ENCODE data around the gene KRTAP4-9.

DNA sequence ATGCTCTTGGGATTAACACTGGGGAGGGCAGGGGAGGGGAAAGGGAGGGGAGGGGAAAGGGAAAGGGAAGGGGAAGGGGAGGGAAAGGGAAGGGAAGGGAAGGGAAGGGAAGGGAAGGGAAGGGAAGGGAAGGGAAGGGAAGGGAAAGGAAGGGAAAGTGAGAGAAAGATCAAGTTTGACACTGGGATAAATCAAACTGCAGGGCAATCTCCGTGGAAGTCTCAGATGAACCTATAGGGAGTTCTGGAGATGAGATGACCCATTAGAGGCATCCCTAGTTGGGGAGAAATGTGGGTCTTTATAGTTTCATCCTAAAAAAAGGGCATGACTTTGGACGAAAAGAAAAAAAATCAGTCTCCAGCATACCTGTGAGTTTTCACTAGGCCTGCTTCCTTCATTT is 16.6 kb downstream of the KRTAP4-9 start:
- TF ChIP-seq, protein P1, sequence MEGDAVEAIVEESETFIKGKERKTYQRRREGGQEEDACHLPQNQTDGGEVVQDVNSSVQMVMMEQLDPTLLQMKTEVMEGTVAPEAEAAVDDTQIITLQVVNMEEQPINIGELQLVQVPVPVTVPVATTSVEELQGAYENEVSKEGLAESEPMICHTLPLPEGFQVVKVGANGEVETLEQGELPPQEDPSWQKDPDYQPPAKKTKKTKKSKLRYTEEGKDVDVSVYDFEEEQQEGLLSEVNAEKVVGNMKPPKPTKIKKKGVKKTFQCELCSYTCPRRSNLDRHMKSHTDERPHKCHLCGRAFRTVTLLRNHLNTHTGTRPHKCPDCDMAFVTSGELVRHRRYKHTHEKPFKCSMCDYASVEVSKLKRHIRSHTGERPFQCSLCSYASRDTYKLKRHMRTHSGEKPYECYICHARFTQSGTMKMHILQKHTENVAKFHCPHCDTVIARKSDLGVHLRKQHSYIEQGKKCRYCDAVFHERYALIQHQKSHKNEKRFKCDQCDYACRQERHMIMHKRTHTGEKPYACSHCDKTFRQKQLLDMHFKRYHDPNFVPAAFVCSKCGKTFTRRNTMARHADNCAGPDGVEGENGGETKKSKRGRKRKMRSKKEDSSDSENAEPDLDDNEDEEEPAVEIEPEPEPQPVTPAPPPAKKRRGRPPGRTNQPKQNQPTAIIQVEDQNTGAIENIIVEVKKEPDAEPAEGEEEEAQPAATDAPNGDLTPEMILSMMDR (IDR thresholded peaks at IDR 0.05), result no peak
- TF ChIP-seq POLR2A (IDR thresholded peaks at IDR 0.05) (no peak), EP300 (IDR thresholded peaks at IDR 0.05) (no peak), POLR2AphosphoS5 (IDR thresholded peaks at IDR 0.05) (no peak)

Measured in suprapubic skin (tissue), 4 donors.